CD4-positive, alpha-beta T cell (primary cell): ENCODE results near the gene PDE9A. TPM values are rescaled to one million over a fixed set of nuclear protein-coding genes. Genes with fewer than 3 reads are reported as not detected.

Source experiments
- ATAC-seq: fragments of 200-7000 bp; cut with Tn5 transposase; one replicate; pipeline ENCODE4 v1.10.0; 2022; ENCODE audit warnings: mild to moderate bottlenecking; ENCODE audit not compliant: poor library complexity
- CTCF ChIA-PET: fragments of 350-600 bp; sonication (Branson Sonifier 250); formaldehyde crosslinking; loops from one replicate; lab custom pipeline; 2021; ENCODE audit warnings: antibody characterized with exemption, inconsistent platforms; lab: Charles Lee
- POLR2A ChIA-PET: fragments of 350-600 bp; sonication (Branson Sonifier 250); formaldehyde crosslinking; loops from one replicate; lab custom pipeline; 2021; ENCODE audit warnings: antibody characterized with exemption, inconsistent platforms; lab: Charles Lee
- DNase-seq, 14 experiments: peaks; one replicate each; pipeline ENCODE4 v3.0.0-alpha.2; 2013 to 2020; ENCODE audit warnings: mixed read lengths in 2 of 14
- H3K27ac ChIP-seq, 2 donors: one replicate each; pipeline versions ENCODE4 v1.5.1 to v1.7.0; 2013; ENCODE audit warnings: low read length in 2 of 2, low read depth in 1 of 2, mild to moderate bottlenecking in 1 of 2
- H3K27me3 ChIP-seq, 2 experiments: 1 replicate in 1 of 2; 2 replicates in 1 of 2; pipeline versions ENCODE4 v1.6.1 to v1.7.0; 2013; ENCODE audit warnings: low read length in 2 of 2, control low read depth in 1 of 2, mild to moderate bottlenecking in 1 of 2, moderate library complexity in 1 of 2; ENCODE audit not compliant: insufficient read depth in 2 of 2, control insufficient read depth in 1 of 2
- H3K36me3 ChIP-seq: one replicate; pipeline ENCODE4 v1.6.1; 2013; ENCODE audit warnings: low read length, control low read depth; ENCODE audit not compliant: insufficient read depth
- H3K4me1 ChIP-seq: one replicate; pipeline ENCODE4 v1.6.1; 2013; ENCODE audit warnings: low read length, control low read depth; ENCODE audit not compliant: insufficient read depth
- H3K4me3 ChIP-seq: one replicate; pipeline ENCODE4 v1.5.1; 2013; ENCODE audit warnings: mild to moderate bottlenecking, low read length, moderate library complexity
- H3K9me3 ChIP-seq, 2 experiments: 1 replicate in 1 of 2; 2 replicates in 1 of 2; pipeline versions ENCODE4 v1.6.1 to v1.7.0; 2013; ENCODE audit warnings: low read length in 2 of 2, mild to moderate bottlenecking in 2 of 2, control low read depth in 1 of 2, moderate library complexity in 1 of 2; ENCODE audit not compliant: control insufficient read depth in 1 of 2, insufficient read depth in 1 of 2
- H3K27ac Mint-ChIP-seq: one replicate; pipeline ENCODE4 v1.8.0; 2020; ENCODE audit warnings: mixed read lengths
- H3K27me3 Mint-ChIP-seq: one replicate; pipeline ENCODE4 v1.8.0; 2021; ENCODE audit warnings: mixed read lengths
- H3K36me3 Mint-ChIP-seq: one replicate; pipeline ENCODE4 v1.8.0; 2021; ENCODE audit warnings: low read depth, mixed read lengths
- H3K4me1 Mint-ChIP-seq: one replicate; pipeline ENCODE4 v1.8.0; 2021; ENCODE audit warnings: low read depth, mixed read lengths
- H3K4me3 Mint-ChIP-seq: one replicate; pipeline ENCODE4 v1.8.0; 2020; ENCODE audit warnings: mild to moderate bottlenecking, mixed read lengths
- H3K9me3 Mint-ChIP-seq: one replicate; pipeline ENCODE4 v1.8.0; 2020; ENCODE audit warnings: mixed read lengths
- CTCF ChIP-seq: fragments of 200-600 bp; IDR thresholded peaks from one replicate; pipeline ENCODE4 v1.8.0; 2022; ENCODE audit warnings: antibody characterized with exemption, mild to moderate bottlenecking
- intact Hi-C, 2 experiments: fragments of 100-400 bp; cut with DNase I in 1 of 2; cut with micrococcal nuclease in 1 of 2; formaldehyde crosslinking; loops; one replicate each; pipeline versions ENCODE4 v1.15.1 to v1.9.0; 2023 to 2025; cut with DNase I, micrococcal nuclease
- total RNA-seq, 174 experiments: library from RNA in 2 of 174; stranded (reverse) in 2 of 174; gene quantifications; one replicate each; pipeline ENCODE4 v1.2.3 and lab custom pipeline; 2021 to 2026

PDE9A gene
- total RNA-seq, 2 experiments from 2014 or later = 12.6 to 13.2 TPM

- no peaks in the 10 kb centered on the region for H3K4me1 Mint-ChIP-seq
- H3K27me3 Mint-ChIP-seq = no peaks in the 10 kb centered on the region
- TF ChIP-seq CTCF = no peak
- no peaks in the 10 kb centered on the region for H3K36me3 Mint-ChIP-seq
- POLR2A ChIA-PET = no interaction called here
- H3K4me3 Mint-ChIP-seq = no peak overlapping the region
- no peak overlapping the region for H3K27ac ChIP-seq
- no peak overlapping the region for H3K4me3 ChIP-seq
- no peaks in the 10 kb centered on the region for H3K9me3 Mint-ChIP-seq
- DNase-seq (peak in 1 of 14 experiments; percentile 7), ATAC-seq (no peak)
- peaks cover 16% of the 10 kb centered on the region for H3K4me1 ChIP-seq
- intact Hi-C loops = no loop called here
- CTCF ChIA-PET = no interaction called here
- no peaks in the 10 kb centered on the region for H3K36me3 ChIP-seq
- H3K9me3 ChIP-seq = no peaks in the 10 kb centered on the region
- H3K27me3 ChIP-seq = no peaks in the 10 kb centered on the region
- no peak overlapping the region for H3K27ac Mint-ChIP-seq
Measured at GRCh38 chr21:42632336-42632751, 21.1 kb upstream of the PDE9A start.

- POLR2A ChIA-PET = no interaction called here
- H3K4me1 Mint-ChIP-seq = no peaks in the 10 kb centered on the region
- Histone ChIP-seq H3K4me1 (peaks cover 13% of the 10 kb centered on the region), H3K27me3 (no peaks in the 10 kb centered on the region), H3K9me3 (no peaks in the 10 kb centered on the region), H3K36me3 (no peaks in the 10 kb centered on the region), H3K4me3 (no peak overlapping the region), H3K27ac (no peak overlapping the region)
- no peak overlapping the region for H3K27ac Mint-ChIP-seq
- H3K36me3 Mint-ChIP-seq = no peaks in the 10 kb centered on the region
- intact Hi-C loops = no loop called here
- DNase-seq (no peak), ATAC-seq (no peak)
- TF ChIP-seq CTCF = no peak
- no peak overlapping the region for H3K4me3 Mint-ChIP-seq
- H3K27me3 Mint-ChIP-seq = no peaks in the 10 kb centered on the region
- CTCF ChIA-PET = no interaction called here
- no peaks in the 10 kb centered on the region for H3K9me3 Mint-ChIP-seq
Measured at GRCh38 chr21:42632771-42633690, 20.4 kb upstream of the PDE9A start.

GRCh38 chr21:42633858-42634257 lies 19.6 kb upstream of the PDE9A start:
- DNase-seq (no peak), ATAC-seq (no peak)
- Mint-ChIP-seq H3K27me3 (no peaks in the 10 kb centered on the region), H3K27ac (no peak overlapping the region), H3K4me1 (no peaks in the 10 kb centered on the region), H3K9me3 (no peaks in the 10 kb centered on the region), H3K36me3 (no peaks in the 10 kb centered on the region), H3K4me3 (no peak overlapping the region)
- H3K27ac ChIP-seq = no peak overlapping the region
- TF ChIP-seq CTCF = no peak
- no peak overlapping the region for H3K4me3 ChIP-seq
- H3K36me3 ChIP-seq = no peaks in the 10 kb centered on the region
- intact Hi-C loops = no loop called here
- peaks cover 14% of the 10 kb centered on the region for H3K4me1 ChIP-seq
- ChIA-PET POLR2A (no interaction called here), CTCF (no interaction called here)
- H3K9me3 ChIP-seq = no peaks in the 10 kb centered on the region
- no peaks in the 10 kb centered on the region for H3K27me3 ChIP-seq
